ENCODE measurements around the gene AGO3.

AGO3 gene

GRCh38 chr1:36098650-36099365 is 167.9 kb downstream of the AGO3 start:
- no peak for DNase-seq

DNA sequence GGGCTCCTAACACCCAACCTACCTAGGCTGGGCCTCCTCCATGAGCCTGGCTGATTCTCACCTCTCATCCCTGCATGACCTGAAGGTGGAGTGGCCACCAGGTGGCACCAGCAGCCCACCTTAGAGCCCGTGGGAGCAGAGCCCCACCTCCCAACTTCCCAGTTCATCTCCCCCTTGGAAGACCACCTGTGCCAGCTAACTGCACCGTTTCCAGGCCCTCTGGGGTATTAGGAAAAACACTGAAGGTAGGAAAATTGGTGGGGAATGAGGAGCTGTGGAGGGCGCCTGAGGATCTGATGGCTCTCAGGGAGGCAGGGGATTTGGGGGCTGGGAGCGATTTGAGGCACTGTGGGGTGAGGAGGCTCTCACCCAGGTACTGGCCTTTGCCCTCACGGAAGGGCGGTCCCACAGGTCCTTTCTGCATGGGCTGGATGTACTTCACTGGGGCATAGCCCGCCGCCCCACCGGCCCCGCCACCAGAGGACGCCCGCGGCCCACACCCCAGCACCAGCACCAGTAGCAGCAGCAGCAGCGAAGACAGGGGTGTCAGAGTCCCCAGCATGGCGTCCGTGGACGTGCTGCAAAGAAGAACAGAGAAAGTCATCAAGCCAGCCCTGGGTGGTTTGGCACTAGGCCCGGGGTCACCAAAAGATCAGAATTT is 168.9 kb downstream of the AGO3 start:
- peak; percentile 78 for DNase-seq

DNA sequence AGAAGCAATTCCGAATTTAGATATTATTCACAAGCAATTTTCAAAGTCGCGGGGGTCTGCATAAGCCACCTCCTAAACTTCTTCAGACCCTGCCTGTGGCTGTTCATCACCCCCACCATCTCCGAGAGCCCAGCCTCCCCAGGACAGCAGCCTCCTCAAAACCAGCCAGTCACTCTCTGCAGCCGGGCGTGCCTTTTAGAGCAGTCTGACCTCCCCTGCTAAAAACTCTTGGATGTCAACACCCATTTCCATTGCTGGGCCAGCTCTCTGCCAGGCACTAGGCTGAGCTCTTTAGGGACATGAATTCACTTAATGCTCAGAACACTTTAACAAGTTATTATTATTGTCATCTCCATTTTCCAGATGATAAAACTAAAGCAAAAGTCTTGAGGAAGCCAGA is 169.5 kb downstream of the AGO3 start:
- no peak for DNase-seq

DNA sequence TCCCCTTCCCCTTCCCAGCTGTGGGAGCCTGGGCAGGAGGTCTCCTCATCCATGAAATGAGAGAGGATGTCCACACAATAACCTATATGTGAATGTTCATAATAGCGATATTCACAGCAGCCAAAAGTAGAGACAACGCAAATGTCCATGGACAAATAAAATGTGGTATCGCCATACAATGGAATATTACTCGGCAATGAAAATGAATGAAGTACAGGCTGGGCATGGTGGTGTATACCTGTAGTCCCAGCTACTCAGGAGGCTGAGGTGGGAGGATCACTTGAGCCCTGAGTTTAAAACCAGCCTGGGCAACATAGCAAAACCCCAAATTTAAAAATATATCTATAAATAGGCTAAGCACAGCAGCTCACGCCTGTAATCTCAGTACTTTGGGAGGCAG is 170.6 kb downstream of the AGO3 start:
- DNase-seq: no peak

DNA sequence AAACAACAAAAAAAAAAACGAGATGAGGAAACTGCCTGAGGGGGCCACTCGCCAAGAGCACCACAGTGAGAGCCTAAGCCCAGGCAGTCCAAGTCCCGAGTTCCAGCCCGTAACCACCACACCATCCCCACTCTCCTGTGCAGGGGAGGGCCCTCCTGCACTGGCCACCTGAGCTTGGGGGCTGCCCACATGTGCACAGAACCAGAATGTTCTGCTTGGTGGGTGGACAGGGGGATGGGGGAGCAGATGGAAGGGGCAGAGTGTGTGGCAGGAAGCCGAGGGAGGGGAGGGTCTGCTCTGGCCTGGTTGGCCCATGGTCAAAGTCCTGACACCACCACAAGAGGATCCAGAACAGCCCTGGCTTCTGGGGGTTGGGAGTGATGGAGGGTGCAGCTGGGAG is 175.4 kb downstream of the AGO3 start:
- no peak for DNase-seq

DNA sequence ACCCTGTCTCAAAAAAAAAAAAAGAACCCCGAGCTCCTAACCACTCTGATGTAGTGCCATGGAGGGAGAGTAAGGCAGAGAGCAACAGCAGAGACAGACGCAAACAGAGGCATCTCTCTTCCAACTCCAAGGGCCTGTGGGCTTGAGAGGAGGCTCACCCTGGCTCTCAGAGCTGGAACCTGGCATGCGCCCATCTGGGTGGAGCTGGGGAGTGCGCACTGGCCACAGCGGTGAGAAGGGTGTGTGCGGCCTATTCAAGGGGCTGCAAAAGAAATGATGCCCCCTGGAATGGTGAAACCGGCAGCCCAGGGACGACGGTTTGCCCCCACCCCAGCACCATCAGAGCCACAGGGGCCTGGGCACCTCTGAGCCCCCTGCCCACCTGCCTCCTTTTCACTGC is 176.5 kb downstream of the AGO3 start:
- DNase-seq: no peak

- DNase-seq: no peak
These were observed 177.4 kb downstream of the AGO3 start for GRCh38 chr1:36108314-36108713.

DNA sequence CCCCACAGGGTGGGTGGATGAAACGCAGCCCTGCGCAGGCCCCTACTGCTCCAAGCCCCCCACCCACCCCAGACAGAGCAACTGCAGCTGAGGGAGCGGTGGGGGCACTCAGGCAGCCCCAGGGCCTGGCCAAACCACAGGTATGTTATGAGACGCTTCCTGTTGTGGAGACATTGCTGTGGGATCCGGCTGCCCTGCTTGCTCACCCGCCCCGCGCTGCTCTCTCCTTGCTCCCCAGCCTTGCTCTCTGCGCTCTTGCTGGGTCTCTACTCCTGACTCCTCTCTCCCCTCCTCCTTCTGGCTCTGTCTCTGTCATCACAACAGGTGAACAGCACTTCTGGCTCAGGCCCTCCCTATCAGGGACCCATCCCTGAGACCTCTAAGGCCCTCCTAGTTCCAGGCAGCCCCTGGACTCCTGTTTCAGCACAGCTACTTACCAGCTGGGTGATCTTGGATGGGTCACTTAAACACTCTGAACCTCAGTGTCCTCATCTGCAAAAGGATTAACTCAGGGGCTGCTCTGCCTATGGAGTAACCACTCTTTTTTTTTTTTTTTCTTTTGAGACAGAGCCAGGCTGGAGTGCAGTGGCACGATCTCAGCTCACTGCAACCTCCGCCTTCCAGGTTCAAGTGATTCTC is 178.3 kb downstream of the AGO3 start:
- DNase-seq: peak; percentile 46

- DNase-seq: no peak
These were observed 180.2 kb downstream of the AGO3 start for GRCh38 chr1:36111151-36111550.

DNA sequence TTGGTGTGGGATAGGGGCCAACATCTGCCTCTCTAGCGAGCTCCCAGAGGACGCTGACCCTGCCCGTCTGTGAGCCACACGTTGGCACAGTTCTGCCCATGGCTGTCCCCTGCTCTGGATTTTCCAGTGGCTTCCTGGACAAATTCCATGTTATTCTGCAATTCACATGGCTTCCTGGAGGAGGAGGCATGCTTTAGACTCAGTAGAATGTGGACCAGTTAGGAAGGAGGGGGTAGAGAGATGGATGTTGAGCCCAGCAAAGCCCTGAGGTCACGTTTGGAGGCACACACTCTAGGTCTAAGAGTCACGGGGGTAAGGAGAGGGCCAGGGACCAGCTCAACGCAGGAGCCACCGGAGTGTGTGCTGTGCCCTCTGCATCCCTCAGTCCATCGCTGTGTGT is 181.9 kb downstream of the AGO3 start:
- DNase-seq: no peak

DNA sequence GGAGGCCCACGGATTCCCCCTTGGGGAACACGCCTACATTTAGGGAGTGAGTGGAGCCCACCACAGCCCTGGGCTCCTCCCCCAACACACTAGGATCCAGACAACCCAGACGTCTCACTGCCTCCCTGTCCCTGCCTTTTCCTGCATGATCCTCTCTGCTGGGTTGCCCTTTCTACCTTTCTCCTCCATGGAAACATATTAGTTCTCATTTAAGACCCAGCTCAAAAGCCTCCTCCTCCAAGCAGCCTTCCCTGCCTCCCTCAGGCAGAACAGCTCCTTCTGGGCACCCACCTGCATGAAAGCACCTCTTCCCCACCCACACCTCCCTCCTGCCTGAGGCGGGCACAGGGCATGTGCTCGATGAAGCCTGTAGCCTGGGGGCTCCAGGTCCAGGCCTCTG is 183.5 kb downstream of the AGO3 start:
- DNase-seq: no peak

- no peak for DNase-seq
These were observed 184.3 kb downstream of the AGO3 start for GRCh38 chr1:36115200-36115669.

GRCh38 chr1:36115931-36116330 is 185.0 kb downstream of the AGO3 start:
- DNase-seq: no peak

DNA sequence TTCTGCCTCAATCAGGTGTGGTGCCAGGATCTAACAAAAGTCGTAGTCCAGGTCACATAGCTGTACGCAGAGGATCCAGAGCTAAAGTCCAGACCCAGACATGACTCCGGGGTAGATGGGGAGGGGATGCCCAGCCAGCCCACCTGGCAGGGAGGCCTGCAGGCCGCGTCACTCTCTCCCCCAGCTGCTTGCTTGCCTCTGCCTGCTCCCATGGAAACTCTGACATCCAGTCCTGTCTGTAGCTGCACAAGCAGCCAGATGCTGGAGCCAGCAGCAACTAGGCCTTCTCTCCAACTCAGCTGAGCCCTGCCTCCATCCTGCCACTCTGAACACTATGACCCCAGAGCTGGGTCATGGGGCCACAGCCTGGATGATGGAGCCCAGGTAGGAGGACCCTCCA is 186.0 kb downstream of the AGO3 start:
- DNase-seq: no peak

GRCh38 chr1:36118447-36119204 is 187.7 kb downstream of the AGO3 start:
- no peak for DNase-seq

DNA sequence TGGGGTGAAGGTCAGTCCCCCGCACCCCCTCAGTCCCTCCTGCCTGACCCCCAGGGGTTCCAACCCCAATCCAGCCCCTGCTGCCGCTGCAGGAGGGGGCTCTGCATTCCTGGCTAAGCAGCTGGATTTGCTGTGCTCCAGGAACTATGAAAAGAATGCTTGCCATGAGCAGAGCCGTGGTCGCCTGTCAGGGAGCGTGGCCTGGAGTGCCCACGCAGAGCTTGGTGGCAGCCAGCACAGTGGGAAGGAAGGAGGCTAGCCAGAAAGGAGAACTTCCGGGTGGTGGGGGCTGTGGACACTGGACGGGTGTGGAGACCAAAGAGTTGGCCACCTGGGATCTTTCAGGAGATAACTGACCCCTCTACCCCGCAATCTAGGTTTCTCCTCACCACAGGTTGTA is 188.6 kb downstream of the AGO3 start:
- DNase-seq: no peak

Measured in activated naive CD4-positive, alpha-beta T cell treated with anti-CD3 and anti-CD28 coated beads, Interleukin-2, amount 50 U/mL, for 16 hours (primary cell).